ENCODE measurements around the gene TAX1BP1.

GRCh38 chr7:27697861-27698430 lies 42.0 kb upstream of the TAX1BP1 start:
- TF ChIP-seq KDM5B (CRISPR knock-in tag; IDR thresholded peaks at IDR 0.05; ENCODE audit: borderline replicate concordance) = no peak
- no peak for TF ChIP-seq MAFK (conservative IDR thresholded peaks at IDR 0.05 in 1 of 2, IDR thresholded peaks at IDR 0.05 in 1 of 2; ENCODE audit: low read length in 2 of 2)
